Mucosa of descending colon (tissue), 3 donors: ENCODE measurements around the gene TFDP2. TPM values are rescaled to one million over a fixed set of nuclear protein-coding genes. Genes with fewer than 3 reads are reported as not detected.

Experiments
- ATAC-seq: fragments of 200-7000 bp; cut with Tn5 transposase; one replicate; pipeline ENCODE4 v1.9.1; 2020; ENCODE audit warnings: mild to moderate bottlenecking, moderate library complexity
- DNase-seq, 3 donors: peaks; one replicate each; pipeline ENCODE4 v3.0.0-alpha.2; 2020
- H3K36me3 ChIP-seq: fragments of 200-600 bp; one replicate; pipeline ENCODE4 v1.8.0; 2021; ENCODE audit warnings: low read depth, mild to moderate bottlenecking
- H3K4me1 ChIP-seq: fragments of 200-600 bp; one replicate; pipeline ENCODE4 v1.8.0; 2021; ENCODE audit warnings: low read depth, mild to moderate bottlenecking
- H3K4me3 ChIP-seq: fragments of 200-600 bp; one replicate; pipeline ENCODE4 v1.8.0; 2021; ENCODE audit warnings: mild to moderate bottlenecking
- H3K9me3 ChIP-seq: fragments of 200-600 bp; one replicate; pipeline ENCODE4 v1.8.0; 2021; ENCODE audit warnings: mild to moderate bottlenecking
- intact Hi-C, 2 donors: fragments of 100-400 bp; cut with DNase I in 1 of 2; cut with micrococcal nuclease in 1 of 2; formaldehyde crosslinking; loops; one replicate each; pipeline versions ENCODE4 v1.11.0 to v1.11.1; 2022; cut with DNase I, micrococcal nuclease
- total RNA-seq, 3 donors: library from RNA; stranded (reverse); fragmentation: NEBNext Ultra II Directional in 2 of 3; extraction: Animal tissue kit (Norgen Biotek cat#: 25700) in 2 of 3; gene quantifications; one replicate each; pipeline versions ENCODE4 v1.2.1 to v1.2.4, GENCODE V29; 2021 to 2023
- TF ChIP-seq, protein P1 (sequence below): fragments of 200-600 bp; IDR thresholded peaks from one replicate; pipeline ENCODE4 v1.8.0; 2022; ENCODE audit warnings: antibody characterized with exemption, mild to moderate bottlenecking
- donor health status: DM: no; HTN: no; CAD: no; lungs with moderate emphysema.
- donor health status: DM: no; HTN: no; CAD: no.
- donor health status: DM: no; HTN: yes; CAD: no.

Gene TFDP2
- total RNA-seq, 3 donors from 2014 or later: 45.1 to 61.4 (median 54.8) TPM

DNA sequence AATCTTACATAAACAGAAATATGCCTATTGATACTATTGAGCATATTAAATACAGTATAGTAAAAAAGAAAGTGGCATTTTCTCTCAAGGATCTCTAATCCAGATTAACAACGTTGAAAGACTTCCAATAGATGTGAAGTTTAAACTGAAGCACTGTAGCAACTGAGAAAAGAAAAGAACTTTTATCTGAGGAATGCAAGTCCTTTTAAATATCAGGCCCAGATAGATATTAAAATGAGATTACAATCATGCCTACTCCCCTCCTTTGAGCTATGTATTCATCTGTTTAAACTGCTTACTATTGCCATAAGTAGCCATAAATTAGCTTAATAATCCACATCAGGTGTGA is 102.3 kb downstream of the TFDP2 start:
- Histone ChIP-seq H3K36me3 (no peaks in the 10 kb centered on the region), H3K4me1 (no peaks in the 10 kb centered on the region), H3K4me3 (no peak overlapping the region), H3K9me3 (no peaks in the 10 kb centered on the region)
- ATAC-seq (no peak), DNase-seq (no peak)
- intact Hi-C loops: no loop called here
- TF ChIP-seq, protein P1, sequence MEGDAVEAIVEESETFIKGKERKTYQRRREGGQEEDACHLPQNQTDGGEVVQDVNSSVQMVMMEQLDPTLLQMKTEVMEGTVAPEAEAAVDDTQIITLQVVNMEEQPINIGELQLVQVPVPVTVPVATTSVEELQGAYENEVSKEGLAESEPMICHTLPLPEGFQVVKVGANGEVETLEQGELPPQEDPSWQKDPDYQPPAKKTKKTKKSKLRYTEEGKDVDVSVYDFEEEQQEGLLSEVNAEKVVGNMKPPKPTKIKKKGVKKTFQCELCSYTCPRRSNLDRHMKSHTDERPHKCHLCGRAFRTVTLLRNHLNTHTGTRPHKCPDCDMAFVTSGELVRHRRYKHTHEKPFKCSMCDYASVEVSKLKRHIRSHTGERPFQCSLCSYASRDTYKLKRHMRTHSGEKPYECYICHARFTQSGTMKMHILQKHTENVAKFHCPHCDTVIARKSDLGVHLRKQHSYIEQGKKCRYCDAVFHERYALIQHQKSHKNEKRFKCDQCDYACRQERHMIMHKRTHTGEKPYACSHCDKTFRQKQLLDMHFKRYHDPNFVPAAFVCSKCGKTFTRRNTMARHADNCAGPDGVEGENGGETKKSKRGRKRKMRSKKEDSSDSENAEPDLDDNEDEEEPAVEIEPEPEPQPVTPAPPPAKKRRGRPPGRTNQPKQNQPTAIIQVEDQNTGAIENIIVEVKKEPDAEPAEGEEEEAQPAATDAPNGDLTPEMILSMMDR: no peak

DNA sequence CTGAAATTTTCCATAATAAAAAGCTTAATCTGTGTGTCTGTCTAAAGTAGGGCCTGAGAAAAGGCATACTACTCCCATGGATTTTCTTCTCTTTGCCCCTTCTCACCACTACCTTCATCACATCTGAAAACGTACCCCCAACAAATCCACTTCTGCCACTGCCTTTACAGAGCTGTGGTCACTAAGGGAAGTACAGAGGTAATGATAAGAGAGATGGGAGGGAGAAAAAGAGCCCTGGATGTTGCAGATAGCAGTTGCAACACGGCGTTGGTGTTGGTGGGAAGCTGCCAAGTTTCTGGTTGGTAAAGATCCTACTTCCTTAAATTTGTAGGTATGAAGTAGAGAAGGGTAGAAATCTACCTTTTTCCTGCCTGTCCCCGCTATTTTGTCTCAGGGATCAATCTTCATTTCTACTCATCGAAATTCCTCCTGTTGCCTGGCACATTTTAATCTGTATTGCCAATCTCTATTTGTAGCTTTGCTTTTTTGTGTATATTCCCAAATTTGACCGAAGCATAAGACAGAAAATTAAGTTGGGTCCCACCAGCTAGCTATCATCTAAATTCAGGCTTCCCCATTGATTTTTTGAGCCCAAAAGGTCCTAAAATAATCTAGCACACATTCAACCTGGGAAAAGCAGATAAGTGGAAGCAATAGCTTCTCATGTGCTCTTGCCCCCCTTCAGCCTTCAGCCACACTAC is 102.9 kb downstream of the TFDP2 start:
- H3K9me3 ChIP-seq: no peaks in the 10 kb centered on the region
- TF ChIP-seq, protein P1: no peak
- no peak for DNase-seq
- H3K4me1 ChIP-seq: no peaks in the 10 kb centered on the region
- no peak overlapping the region for H3K4me3 ChIP-seq
- no peaks in the 10 kb centered on the region for H3K36me3 ChIP-seq
- intact Hi-C loops: no loop called here
- ATAC-seq: no peak

DNA sequence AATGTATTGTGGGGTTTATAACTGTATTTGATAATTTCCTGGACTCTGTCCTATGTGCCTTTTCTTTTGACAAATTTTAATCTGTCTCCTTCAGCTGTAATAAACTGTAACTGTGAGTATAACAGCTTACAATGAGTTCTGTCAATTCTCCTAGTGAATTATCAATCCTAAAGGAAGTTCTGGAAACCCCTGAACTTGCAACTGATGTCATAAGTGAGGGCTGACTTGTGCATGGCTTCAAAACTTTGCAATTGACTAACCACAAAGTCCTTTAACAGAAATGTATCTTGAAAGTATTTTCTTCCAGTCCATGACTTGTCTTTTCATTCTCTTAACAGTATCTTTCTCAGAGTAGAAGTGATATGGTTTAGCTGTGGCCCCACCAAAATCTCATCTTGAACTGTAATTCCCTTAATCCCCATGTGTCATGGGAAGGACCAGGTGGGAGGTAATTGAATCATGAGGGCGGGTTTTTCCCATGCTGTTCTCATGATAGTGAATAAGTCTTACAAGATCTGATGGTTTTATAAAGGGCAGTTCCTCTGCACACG is 108.3 kb downstream of the TFDP2 start:
- no peak for DNase-seq
- TF ChIP-seq, protein P1: no peak

DNA sequence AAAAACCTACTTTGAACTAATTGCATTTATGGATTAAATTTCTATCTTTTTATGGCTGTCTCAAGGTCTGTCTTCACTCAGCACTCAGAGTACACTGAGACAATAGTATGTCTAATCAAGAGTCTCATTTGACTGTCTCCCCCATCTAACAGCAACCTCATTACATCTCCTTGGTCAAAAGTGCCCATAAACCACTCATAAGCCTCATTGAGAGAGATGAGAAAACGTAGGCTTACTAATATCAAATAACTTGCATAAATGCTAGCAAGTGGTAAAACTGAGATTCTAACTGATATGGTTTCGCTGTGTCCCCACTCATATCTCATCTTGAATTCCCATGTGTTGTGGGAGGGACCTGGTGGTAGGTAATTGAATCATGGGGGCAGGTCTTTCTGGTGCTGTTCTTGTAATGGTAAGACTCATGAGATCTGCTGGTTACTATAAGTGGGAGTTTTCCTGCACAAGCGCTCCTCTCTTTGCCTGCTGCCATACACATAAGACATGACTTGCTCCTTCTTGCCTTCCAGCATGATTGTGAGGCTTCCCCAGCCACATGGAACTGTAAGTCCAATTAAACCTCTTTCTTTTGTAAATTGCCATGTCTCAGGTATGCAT is 113.9 kb downstream of the TFDP2 start:
- no peaks in the 10 kb centered on the region for H3K9me3 ChIP-seq
- H3K4me1 ChIP-seq: no peaks in the 10 kb centered on the region
- H3K4me3 ChIP-seq: no peak overlapping the region
- no peak for DNase-seq
- no peak for ATAC-seq
- H3K36me3 ChIP-seq: no peaks in the 10 kb centered on the region
- intact Hi-C loops: no loop called here
- TF ChIP-seq, protein P1: no peak

More for the DNA sequence above, 108.3 kb downstream of the TFDP2 start:
- peak; percentile 35 for ATAC-seq
- intact Hi-C loops: no loop called here
- Histone ChIP-seq H3K4me1 (no peaks in the 10 kb centered on the region), H3K36me3 (no peaks in the 10 kb centered on the region), H3K4me3 (no peak overlapping the region), H3K9me3 (no peaks in the 10 kb centered on the region)

DNA sequence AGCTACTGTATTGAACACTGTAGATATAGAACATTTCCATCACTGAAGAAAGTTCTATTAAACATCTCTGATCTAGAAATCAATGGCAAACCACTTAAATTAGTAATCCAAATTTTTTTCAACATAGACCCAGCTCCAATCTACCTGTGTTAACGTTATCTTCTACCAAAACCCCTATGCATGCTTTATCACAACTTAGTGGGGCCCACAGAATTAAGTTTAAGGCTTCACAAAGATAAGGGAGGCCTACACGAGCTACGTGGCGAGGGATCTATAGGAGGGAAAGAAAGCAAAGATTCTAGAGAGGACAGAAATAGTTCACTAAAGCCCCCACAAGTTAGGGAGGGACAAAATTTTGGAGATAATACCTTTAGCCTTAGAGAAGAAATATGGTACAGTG is 116.1 kb downstream of the TFDP2 start:
- H3K9me3 ChIP-seq: no peaks in the 10 kb centered on the region
- no peaks in the 10 kb centered on the region for H3K4me1 ChIP-seq
- TF ChIP-seq, protein P1: no peak
- H3K4me3 ChIP-seq: no peak overlapping the region
- no peak for DNase-seq
- ATAC-seq: no peak
- intact Hi-C loops: no loop called here
- no peaks in the 10 kb centered on the region for H3K36me3 ChIP-seq
